Activated CD4-positive, alpha-beta T cell treated with anti-CD3 and anti-CD28 coated beads, Interleukin-2, amount 10 ng/mL, durations not matched to agents 24 days and 14 days (primary cell): ENCODE data around the gene PRKAG2. TPM values are rescaled to one million over a fixed set of nuclear protein-coding genes. Genes with fewer than 3 reads are reported as not detected.

ENCODE experiments used
- DNase-seq: peaks from one replicate; pipeline ENCODE4 v3.0.0; 2022
- H3K27ac Mint-ChIP-seq: one replicate; pipeline ENCODE4 v1.8.0; 2022; ENCODE audit warnings: mild to moderate bottlenecking, mixed read lengths
- H3K27me3 Mint-ChIP-seq: one replicate; pipeline ENCODE4 v1.8.0; 2022; ENCODE audit warnings: mixed read lengths
- H3K36me3 Mint-ChIP-seq: one replicate; pipeline ENCODE4 v1.8.0; 2022; ENCODE audit warnings: low read depth, mild to moderate bottlenecking, mixed read lengths
- H3K4me1 Mint-ChIP-seq: one replicate; pipeline ENCODE4 v1.8.0; 2021; ENCODE audit warnings: mixed read lengths
- H3K4me3 Mint-ChIP-seq: one replicate; pipeline ENCODE4 v1.8.0; 2022; ENCODE audit warnings: mild to moderate bottlenecking, moderate library complexity, mixed read lengths
- H3K9me3 Mint-ChIP-seq: one replicate; pipeline ENCODE4 v1.8.0; 2021; ENCODE audit warnings: mixed read lengths
- intact Hi-C: fragments of 100-400 bp; cut with micrococcal nuclease; formaldehyde crosslinking; loops from one replicate; pipeline ENCODE4 v1.15.1; 2023
- total RNA-seq: library from RNA; stranded (reverse); gene quantifications from 2 replicates; pipeline ENCODE4 v1.2.3, GENCODE V29; 2022

PRKAG2 gene
- total RNA-seq, 1 donor from 2014 or later: 14.3 TPM

- Mint-ChIP-seq H3K36me3 (no peaks in the 10 kb centered on the region), H3K4me3 (no peak overlapping the region), H3K27ac (no peak overlapping the region), H3K9me3 (no peaks in the 10 kb centered on the region), H3K4me1 (no peaks in the 10 kb centered on the region), H3K27me3 (no peaks in the 10 kb centered on the region)
- no peak for DNase-seq
- intact Hi-C loops: no loop called here
Observed at GRCh38 chr7:151861881-151862280, 15.0 kb downstream of the PRKAG2 start.

- Mint-ChIP-seq H3K36me3 (no peaks in the 10 kb centered on the region), H3K4me3 (no peak overlapping the region), H3K9me3 (no peaks in the 10 kb centered on the region), H3K4me1 (no peaks in the 10 kb centered on the region), H3K27ac (no peak overlapping the region), H3K27me3 (no peaks in the 10 kb centered on the region)
- DNase-seq: no peak
- intact Hi-C loops: no loop called here
Observed at GRCh38 chr7:151860771-151861170, 16.1 kb downstream of the PRKAG2 start.

- Mint-ChIP-seq H3K4me3 (no peak overlapping the region), H3K4me1 (no peaks in the 10 kb centered on the region), H3K36me3 (no peaks in the 10 kb centered on the region), H3K27me3 (no peaks in the 10 kb centered on the region), H3K9me3 (no peaks in the 10 kb centered on the region), H3K27ac (no peak overlapping the region)
- DNase-seq: no peak
- intact Hi-C loops: no loop called here
Observed at GRCh38 chr7:151859948-151860685, 16.8 kb downstream of the PRKAG2 start.

GRCh38 chr7:151859111-151859947 lies 17.6 kb downstream of the PRKAG2 start:
- Mint-ChIP-seq H3K4me1 (no peaks in the 10 kb centered on the region), H3K27ac (no peak overlapping the region), H3K36me3 (no peaks in the 10 kb centered on the region), H3K27me3 (no peaks in the 10 kb centered on the region), H3K9me3 (no peaks in the 10 kb centered on the region), H3K4me3 (no peak overlapping the region)
- DNase-seq: no peak
- intact Hi-C loops: no loop called here

GRCh38 chr7:151858456-151858855 lies 18.5 kb downstream of the PRKAG2 start:
- Mint-ChIP-seq H3K27me3 (no peaks in the 10 kb centered on the region), H3K4me1 (no peaks in the 10 kb centered on the region), H3K27ac (no peak overlapping the region), H3K36me3 (no peaks in the 10 kb centered on the region), H3K4me3 (no peak overlapping the region), H3K9me3 (no peaks in the 10 kb centered on the region)
- no peak for DNase-seq
- intact Hi-C loops: no loop called here

GRCh38 chr7:151857866-151858450 lies 19.0 kb downstream of the PRKAG2 start:
- Mint-ChIP-seq H3K9me3 (no peaks in the 10 kb centered on the region), H3K4me1 (no peaks in the 10 kb centered on the region), H3K36me3 (no peaks in the 10 kb centered on the region), H3K27ac (no peak overlapping the region), H3K4me3 (no peak overlapping the region), H3K27me3 (no peaks in the 10 kb centered on the region)
- no peak for DNase-seq
- intact Hi-C loops: no loop called here

GRCh38 chr7:151857412-151857811 lies 19.5 kb downstream of the PRKAG2 start:
- peaks cover 2% of the 10 kb centered on the region for H3K27me3 Mint-ChIP-seq
- no peak for DNase-seq
- no peaks in the 10 kb centered on the region for H3K36me3 Mint-ChIP-seq
- H3K4me1 Mint-ChIP-seq: no peaks in the 10 kb centered on the region
- H3K9me3 Mint-ChIP-seq: no peaks in the 10 kb centered on the region
- no peak overlapping the region for H3K4me3 Mint-ChIP-seq
- no peak overlapping the region for H3K27ac Mint-ChIP-seq
- intact Hi-C loops: no loop called here

GRCh38 chr7:151856516-151856915 lies 20.4 kb downstream of the PRKAG2 start:
- H3K4me3 Mint-ChIP-seq: no peak overlapping the region
- peaks cover 4% of the 10 kb centered on the region for H3K4me1 Mint-ChIP-seq
- peaks cover 4% of the 10 kb centered on the region for H3K27me3 Mint-ChIP-seq
- H3K36me3 Mint-ChIP-seq: no peaks in the 10 kb centered on the region
- intact Hi-C loops: no loop called here
- no peaks in the 10 kb centered on the region for H3K9me3 Mint-ChIP-seq
- DNase-seq: no peak
- no peak overlapping the region for H3K27ac Mint-ChIP-seq

GRCh38 chr7:151856098-151856497 lies 20.8 kb downstream of the PRKAG2 start:
- Mint-ChIP-seq H3K27ac (no peak overlapping the region), H3K4me1 (peaks cover 7% of the 10 kb centered on the region), H3K27me3 (peaks cover 4% of the 10 kb centered on the region), H3K36me3 (no peaks in the 10 kb centered on the region), H3K4me3 (no peak overlapping the region), H3K9me3 (no peaks in the 10 kb centered on the region)
- intact Hi-C loops: no loop called here
- DNase-seq: no peak

GRCh38 chr7:151854720-151855071 lies 22.2 kb downstream of the PRKAG2 start:
- peaks cover 4% of the 10 kb centered on the region for H3K27me3 Mint-ChIP-seq
- H3K36me3 Mint-ChIP-seq: no peaks in the 10 kb centered on the region
- no peak overlapping the region for H3K4me3 Mint-ChIP-seq
- H3K4me1 Mint-ChIP-seq: peaks cover 11% of the 10 kb centered on the region
- DNase-seq: no peak
- H3K9me3 Mint-ChIP-seq: no peaks in the 10 kb centered on the region
- H3K27ac Mint-ChIP-seq: no peak overlapping the region
- intact Hi-C loops: no loop called here

GRCh38 chr7:151853896-151854719 lies 22.8 kb downstream of the PRKAG2 start:
- DNase-seq: no peak
- intact Hi-C loops: no loop called here
- Mint-ChIP-seq H3K4me3 (no peak overlapping the region), H3K27ac (no peak overlapping the region), H3K4me1 (peaks cover 11% of the 10 kb centered on the region), H3K36me3 (no peaks in the 10 kb centered on the region), H3K27me3 (peaks cover 4% of the 10 kb centered on the region), H3K9me3 (no peaks in the 10 kb centered on the region)

GRCh38 chr7:151852486-151853396 lies 24.2 kb downstream of the PRKAG2 start:
- H3K27me3 Mint-ChIP-seq: peaks cover 4% of the 10 kb centered on the region
- H3K4me1 Mint-ChIP-seq: peaks cover 11% of the 10 kb centered on the region
- no peaks in the 10 kb centered on the region for H3K9me3 Mint-ChIP-seq
- H3K36me3 Mint-ChIP-seq: no peaks in the 10 kb centered on the region
- no peak for DNase-seq
- intact Hi-C loops: no loop called here
- no peak overlapping the region for H3K4me3 Mint-ChIP-seq
- no peak overlapping the region for H3K27ac Mint-ChIP-seq

GRCh38 chr7:151851782-151852181 lies 25.1 kb downstream of the PRKAG2 start:
- no peak overlapping the region for H3K27ac Mint-ChIP-seq
- H3K9me3 Mint-ChIP-seq: no peaks in the 10 kb centered on the region
- no peaks in the 10 kb centered on the region for H3K36me3 Mint-ChIP-seq
- intact Hi-C loops: no loop called here
- peaks cover 11% of the 10 kb centered on the region for H3K4me1 Mint-ChIP-seq
- DNase-seq: no peak
- peak overlapping the region; percentile 59 for H3K4me3 Mint-ChIP-seq
- H3K27me3 Mint-ChIP-seq: peaks cover 4% of the 10 kb centered on the region
